HG03045 (cell line): ENCODE results near the gene KCNIP2.

ENCODE experiments used
- ATAC-seq: cut with Tn5 transposase; IDR thresholded peaks from one replicate; pipeline ENCODE4 v1.9.1; 2021; ENCODE audit warnings: mild to moderate bottlenecking, moderate library complexity; ENCODE audit not compliant: unreplicated experiment

The KCNIP2 gene

GRCh38 chr10:101843032-101844021 lies at the start of gene KCNIP2:
KCNIP2 (minus strand) TSS chr10:101843800; CDS start chr10:101843568, 232 bp downstream.
- ATAC-seq, result no peak

- ATAC-seq, result no peak
These were observed 49.3 kb upstream of the KCNIP2 start for GRCh38 chr10:101892782-101893391.

DNA sequence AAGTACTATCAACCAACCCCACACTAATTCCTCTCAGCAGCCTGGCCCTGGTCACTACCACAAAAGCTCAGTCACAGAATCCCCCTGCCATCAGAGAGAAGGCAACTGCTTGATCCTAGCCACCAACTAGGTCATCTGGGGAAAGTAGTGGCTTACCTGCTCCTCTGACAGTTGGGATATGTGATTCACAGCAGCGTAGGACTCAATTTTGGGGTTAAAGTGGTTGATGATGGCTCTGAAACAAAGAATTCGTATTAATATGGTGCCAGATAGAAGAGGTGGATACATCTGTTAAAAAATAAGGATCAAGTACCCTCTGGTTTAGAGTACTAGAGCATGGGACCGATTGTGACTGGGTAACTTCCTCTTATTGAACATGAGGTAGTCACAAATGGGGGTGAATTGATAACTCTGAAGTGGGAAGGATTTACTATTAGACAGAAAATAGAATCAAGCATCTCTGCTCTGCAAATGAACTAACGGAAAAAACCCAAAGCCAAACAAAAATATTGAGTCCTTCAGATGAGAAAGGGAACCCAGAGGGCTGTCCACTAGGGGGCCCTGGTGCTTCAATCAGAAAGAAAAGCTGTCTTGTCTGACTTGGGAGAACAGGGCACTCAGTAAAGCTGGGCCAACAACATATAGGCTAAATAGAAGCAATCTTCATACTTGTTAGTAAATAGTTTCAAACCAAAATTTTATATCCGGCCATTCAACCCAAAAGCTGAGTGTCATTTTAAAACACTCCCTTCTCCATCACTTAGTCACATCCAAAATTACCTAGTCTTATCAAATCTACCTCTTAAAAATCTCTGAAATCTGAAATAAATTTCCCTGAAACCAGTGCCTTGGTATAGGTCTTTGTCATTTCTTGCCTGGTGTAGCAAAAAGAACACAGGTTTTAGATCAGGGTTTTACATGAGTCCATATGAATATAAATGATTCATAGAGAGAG lies 45.9 kb upstream of the KCNIP2 start:
- ATAC-seq, result peak; percentile 57

DNA sequence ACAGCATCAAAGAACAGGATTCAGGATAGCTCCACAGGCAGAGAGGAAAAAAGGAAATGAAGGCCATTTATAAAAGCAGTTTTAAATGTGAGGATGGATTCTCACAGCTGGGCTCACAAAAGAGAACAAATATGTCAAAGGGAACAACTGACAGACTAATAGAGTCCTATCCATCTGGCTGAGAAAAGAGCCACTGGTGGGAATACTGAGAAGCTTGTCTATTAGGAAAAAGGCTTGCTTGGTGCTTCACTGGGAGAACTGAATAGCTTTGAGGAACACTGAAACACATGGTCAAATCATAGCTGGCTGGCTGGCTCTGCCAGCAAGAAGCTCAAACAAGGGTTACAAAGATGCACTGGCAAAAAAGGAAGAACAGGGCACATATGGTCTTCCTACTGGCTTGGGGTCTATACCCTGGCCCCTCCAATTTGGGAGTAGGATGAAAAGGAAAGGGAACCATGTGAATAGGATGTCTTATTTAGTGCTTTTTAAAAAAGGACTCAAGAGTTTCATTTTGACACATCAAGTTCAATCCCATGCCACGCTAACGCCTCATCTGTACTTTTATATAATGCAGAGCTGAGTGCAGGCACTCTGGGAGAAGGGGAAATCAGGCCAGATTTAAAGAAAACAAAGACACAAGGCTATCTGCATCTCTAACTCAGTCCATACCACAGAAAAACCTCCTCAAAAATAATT lies 44.8 kb upstream of the KCNIP2 start:
- no peak for ATAC-seq

GRCh38 chr10:101887775-101888174 lies 44.2 kb upstream of the KCNIP2 start:
- ATAC-seq, result no peak

DNA sequence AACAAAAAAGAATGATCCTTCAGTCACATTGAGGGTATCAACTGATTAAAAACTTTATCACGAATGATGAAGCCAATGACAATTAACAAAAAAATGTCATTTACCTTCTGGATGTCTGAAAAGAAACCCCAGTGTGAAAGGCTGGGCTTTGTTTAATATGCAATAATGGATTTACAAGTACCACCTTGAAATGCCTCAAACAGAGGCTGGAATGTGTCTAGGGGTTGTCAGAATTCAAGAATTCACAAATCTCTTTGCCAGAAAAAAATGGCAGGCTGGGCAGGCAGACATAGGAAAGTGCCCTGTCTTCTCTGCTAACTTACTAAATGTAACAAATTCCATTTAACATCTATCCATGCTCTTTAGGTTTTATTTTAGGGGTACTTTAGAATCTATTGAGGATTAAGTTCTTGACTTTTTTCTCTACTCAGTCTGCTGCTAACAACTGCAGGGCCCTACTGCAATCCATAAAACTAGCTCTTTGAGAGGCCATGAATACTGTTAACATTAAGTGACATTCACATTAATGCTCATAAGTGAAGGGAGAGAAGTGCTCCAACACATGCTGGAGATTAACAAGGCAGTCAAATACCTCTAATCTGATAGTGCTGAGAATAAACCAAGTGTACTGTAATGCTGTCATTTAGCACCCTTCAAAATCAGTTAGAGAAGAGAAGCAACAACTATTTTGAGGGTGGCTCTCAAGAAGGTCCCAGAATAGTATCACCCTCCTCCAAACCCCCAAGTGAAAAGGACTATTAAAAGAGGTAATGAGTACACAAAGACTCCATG lies 43.1 kb upstream of the KCNIP2 start:
- ATAC-seq, result no peak

DNA sequence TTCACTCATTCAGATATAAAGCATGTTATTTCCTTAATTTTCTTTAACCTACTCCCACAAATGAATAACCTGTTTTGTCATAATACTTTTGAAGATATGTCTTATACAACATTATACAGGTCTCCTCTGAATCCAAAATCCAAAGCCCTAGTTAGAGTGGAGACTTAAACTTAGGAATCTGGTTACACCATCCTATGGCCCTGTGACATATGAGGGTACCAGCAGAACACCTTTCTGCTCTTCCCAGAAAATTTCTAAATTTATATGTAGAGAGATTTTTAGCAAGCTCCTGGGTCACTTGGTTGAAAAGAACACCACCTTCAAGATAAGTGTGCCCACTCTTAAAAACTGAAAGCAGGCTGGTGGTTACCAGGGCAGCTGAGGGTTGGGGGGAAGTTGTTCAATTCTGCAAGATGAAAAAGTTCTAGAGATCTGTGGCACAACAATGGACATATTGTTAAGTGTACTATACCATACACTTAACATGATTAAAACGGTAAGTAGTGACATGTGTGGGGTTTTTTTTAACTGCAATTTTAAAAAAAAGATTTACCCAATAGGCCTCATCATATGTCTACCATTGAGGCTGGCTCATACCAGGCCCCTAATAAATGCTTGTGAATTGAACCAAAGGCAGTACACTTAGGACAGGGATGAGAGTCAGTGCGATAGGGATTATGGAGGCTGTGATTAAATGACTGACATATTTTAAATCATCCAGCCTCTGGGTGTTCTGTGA lies 37.6 kb upstream of the KCNIP2 start:
- ATAC-seq, result no peak

GRCh38 chr10:101880232-101880573 lies 36.6 kb upstream of the KCNIP2 start:
- ATAC-seq, result no peak

GRCh38 chr10:101879456-101880231 lies 36.0 kb upstream of the KCNIP2 start:
- ATAC-seq, result no peak

- ATAC-seq, result no peak
These were observed 35.3 kb upstream of the KCNIP2 start for GRCh38 chr10:101878869-101879268.

- no peak for ATAC-seq
These were observed 31.6 kb upstream of the KCNIP2 start for GRCh38 chr10:101875068-101875688.

DNA sequence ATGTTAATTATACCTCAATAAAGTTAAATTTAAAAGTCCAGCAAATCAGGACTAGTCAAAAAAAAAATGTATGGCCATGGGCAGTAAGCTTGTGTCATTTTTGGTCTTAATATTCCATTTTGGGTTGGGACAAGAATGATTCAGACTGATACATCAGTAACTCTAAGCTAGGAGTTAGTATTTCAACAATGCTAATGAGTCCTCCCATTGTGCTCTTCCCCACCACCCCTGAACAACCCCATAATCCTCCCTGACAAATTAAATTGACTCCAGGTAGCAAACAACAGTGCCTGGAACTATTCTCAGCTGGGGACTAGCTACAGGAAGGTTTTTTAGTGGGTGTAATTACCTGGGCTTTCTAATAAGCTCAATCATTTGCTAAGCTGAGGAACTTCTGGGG lies 30.7 kb upstream of the KCNIP2 start:
- no peak for ATAC-seq

GRCh38 chr10:101867931-101868330 lies 24.3 kb upstream of the KCNIP2 start:
- ATAC-seq, result no peak

- no peak for ATAC-seq
These were observed 15.9 kb upstream of the KCNIP2 start for GRCh38 chr10:101859530-101859929.

DNA sequence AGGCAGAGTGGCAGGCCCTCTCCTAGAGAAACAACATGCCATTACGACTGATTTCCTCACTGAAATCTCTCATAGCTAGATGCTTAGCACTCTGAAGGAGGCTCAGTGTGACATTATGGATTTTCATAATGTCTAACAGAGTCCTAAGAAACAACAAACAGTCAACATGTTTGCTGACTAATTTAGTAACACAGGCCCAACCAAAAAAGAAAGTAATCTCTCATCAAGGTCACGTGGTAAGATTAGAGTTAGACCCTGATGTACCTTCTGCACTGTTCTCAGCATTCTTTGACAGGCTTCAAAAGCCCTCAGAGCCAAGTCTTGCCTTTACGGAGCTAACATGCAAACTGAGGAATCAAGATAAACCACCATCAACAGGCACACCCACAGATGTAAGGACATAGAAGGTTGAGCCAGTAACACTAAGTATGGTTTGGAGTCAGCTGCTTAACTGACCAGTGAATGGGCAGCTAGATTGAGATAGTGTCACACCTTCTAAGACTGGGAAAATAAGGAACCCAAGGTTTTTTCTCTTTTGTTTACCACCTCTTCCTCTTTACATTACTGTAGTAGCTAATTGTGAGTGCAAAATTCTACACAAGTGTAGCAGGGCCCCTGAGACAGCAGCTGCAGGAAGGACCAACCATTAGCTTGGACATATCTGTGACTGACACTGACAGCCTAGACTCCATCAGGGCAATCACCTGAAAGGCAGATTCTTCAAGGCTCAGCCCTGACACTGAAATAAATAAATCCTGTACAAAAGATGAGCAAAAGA lies 15.3 kb upstream of the KCNIP2 start:
- peak; percentile 64 for ATAC-seq

DNA sequence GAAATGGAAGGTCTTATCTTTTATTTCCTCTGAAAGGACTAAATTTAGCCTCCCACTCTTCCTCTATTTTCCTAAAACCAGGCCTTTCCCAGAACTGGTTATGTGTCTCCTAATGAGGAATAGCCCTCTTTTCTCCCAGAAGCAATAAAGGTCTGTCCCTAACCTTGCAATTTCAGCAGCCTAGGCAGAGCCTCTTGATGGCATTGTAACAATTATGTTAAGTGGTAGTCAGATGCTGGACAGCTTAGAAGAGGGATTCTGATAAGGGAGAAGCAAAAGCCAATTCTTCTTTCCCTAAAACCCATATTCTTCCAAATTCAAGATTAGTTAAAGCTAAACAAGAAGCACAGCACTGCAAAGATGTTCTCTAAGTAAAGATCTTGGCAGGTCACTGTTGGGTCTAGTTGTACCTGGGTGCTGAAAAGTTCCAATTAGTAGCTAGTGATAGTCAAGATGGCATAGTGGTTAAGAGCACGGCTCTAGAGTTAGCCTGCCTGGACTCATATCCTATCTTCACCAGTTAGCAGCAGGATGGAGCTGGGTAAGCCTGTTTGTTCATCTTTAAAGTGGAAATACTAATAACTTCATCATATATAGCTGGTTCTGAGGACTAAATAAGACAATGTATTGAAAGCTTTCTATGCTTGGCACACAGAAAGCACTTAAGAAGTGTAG lies 14.3 kb upstream of the KCNIP2 start:
- ATAC-seq, result no peak
